GM21619 (cell line): ENCODE results near the gene APOD.
A peak's percentile ranks its signal among the peaks of the same experiment; 100 is the strongest.

Source experiments
- ATAC-seq: cut with Tn5 transposase; IDR thresholded peaks from one replicate; pipeline ENCODE4 v1.9.1; 2021; ENCODE audit not compliant: unreplicated experiment

The APOD gene

GRCh38 chr3:195587824-195588223 is 4.1 kb upstream of the APOD start:
- no peak for ATAC-seq

- ATAC-seq, result no peak
These were observed 3.7 kb upstream of the APOD start for GRCh38 chr3:195587406-195587805.

DNA sequence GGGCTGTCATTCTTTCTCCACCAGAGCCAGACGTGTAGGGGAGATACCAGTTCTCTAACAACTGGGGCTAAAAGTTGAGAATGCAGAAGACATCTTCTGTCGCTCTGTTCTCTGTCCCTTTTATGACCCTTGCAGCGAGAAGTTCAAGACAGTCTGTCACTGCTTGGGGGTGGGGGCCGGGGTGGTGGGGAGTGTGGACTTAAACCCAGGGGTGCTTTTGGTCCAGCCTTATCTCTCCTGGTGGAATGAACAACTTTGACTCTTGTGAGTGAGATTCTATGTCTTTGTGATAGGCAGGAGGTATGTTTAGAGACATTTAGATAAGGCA is 767 bp upstream of the APOD start:
- no peak for ATAC-seq

DNA sequence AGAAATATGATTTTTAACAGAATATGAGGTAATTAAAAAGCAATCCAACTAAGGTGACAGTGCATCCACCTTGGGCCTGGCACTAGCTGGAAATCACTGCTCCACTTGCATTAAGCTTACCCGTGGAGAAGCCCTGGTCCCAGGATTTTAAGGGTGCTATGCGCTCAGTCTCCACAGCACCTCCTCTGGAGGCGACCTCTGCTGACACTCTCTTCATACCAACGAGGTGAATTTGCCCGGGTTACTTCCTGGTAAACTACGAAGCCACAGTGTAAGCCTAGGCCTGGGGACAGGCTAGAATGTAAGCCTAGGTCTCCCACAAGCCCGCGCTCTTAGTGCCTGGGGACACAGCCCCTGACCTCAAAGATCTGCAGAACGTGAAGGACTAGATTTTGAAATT is 793 bp downstream of the APOD start:
- no peak for ATAC-seq

- no peak for ATAC-seq
These were observed 2.8 kb downstream of the APOD start for GRCh38 chr3:195580744-195581443.

GRCh38 chr3:195579281-195579680 is 4.5 kb downstream of the APOD start:
- ATAC-seq, result no peak

GRCh38 chr3:195578565-195578964 is 5.2 kb downstream of the APOD start:
- ATAC-seq, result no peak

DNA sequence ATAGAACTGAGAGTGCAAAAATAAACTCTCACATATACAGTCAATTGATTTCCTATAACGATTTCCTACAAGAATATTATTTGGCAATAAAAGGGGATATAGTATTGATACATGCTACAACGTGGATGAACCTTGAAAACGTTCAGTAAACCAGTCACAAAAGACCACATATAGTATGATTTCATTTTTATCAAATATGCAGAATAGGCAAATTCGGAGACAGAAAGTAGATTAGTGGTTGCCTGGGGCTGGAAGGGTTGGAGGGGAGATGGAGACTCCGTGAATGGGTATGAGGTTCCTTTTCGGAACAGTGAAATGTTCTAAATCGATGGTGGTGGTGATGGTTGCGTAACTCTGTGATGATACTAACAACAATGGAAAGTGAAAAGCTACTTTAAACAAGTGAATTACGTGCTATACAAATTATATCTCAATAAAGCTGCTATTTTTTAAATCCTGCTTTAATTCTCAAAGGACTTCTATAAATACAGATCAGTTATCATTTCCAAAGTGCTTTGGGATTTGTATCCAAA is 6.0 kb downstream of the APOD start:
- no peak for ATAC-seq

DNA sequence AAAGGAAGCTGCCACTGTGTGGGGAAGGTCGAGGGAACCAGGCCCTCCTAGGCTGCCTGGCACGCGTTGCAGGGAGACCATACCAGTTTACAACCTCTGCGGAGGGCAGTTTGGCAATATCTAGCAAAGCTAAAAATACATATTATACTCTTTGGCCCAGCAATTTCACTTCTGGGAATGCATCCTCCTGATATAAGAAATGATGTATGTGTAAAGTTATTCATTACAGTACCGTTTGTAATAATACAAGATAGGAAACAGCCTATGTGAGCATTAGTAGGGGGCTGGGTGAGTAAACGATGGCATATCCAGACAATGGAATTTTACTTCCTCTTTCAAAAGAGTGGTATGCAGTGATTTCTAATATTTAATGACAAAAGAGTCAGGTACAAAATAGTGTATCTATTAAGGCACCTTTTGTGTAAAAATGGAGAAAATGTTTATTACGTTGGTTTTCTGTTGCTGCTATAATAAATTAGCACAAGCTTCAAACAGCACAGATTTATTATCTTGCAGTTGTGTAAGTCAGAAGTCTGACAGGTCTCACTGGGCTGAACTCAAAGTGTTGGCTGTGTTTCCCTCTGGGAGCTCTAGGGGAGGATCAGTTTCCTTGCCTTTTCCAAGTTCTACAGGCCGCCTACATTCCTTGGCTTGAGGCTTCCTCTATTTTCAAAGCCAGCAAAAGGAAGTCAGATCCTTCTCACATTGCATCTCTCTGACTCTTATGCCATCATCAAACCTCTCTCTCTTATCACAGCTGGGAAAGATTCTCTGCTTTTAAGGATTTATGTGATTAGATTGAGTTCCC is 9.0 kb downstream of the APOD start:
- no peak for ATAC-seq

DNA sequence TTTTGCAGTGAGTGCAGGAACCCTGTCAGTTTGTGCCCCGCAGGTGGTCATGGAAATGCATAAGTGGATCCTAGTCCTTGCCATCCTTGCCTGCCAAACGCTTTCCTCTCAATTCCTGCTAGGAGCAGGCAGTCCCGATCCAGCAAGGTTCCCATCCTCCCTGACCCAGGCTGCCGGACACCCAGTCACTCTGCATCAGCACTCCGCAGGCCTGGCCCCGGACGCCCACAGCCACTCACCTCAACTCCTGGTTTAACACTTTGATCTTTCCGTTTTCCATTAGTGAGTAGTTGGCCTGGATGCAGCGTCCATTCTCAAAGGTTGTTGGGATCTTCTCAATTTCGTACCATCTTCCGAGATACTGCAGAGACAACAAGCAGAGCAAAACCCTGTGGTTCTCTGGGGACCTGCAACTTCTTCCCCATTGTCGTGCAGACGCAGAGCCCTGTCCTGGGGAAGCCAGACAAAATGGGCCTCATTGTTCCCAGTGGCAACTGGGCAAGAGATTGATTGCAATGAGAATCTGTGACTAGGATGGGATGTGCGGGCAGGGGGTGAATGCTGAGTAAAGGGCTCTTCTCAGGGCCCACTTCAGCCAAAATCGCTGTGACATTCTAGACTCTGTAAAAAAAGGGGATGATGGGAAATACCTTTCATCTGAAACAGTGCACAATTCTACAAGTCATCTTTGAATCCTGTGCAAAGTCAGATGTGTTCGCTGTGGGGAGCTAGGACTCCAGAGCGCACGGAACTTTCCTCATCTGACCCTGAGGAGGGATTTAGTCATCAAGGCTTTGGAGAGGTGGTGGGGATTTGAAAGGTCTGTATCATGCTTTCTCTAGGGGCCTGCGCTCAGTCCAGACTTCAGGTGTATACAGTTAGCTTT is 9.9 kb downstream of the APOD start:
- no peak for ATAC-seq

DNA sequence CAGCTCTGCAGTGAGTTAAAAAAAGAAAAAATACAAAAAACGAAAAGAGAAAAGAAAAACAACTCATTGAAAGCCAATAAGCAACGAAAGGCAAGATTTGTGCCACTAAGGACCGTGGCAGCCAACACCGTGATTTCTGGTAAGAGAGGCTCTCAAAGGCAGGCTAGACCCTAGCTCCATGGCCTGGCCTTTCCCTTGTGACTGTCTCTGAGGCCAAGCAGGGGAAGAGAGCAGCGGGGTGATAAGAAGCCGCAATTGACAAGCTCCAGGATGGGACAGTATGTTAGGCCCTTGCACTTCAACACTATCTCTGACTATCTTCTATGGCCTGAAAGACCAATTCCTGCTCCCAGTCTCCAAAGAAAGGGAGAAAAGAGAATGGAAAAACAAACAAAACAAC is 12.4 kb downstream of the APOD start:
- ATAC-seq, result no peak

DNA sequence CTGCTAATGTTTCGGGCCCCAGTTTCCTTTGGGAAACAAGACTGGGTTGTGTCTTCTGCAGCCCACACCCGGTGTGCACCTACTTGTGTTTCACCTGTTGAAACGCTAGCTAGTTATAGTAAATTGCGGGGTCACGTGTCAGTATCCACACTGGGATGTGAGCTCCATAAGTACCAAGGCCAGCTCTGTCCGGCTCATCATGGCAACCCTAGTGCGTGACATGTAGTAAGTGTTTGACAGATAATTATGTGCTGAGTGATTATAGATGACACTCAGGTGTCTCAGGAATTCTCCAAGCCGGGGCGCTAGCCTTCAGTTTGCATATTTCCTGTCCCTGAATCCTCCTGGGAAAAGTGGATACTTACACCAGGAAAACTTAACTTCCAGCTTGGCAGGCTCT is 12.8 kb downstream of the APOD start:
- no peak for ATAC-seq

GRCh38 chr3:195570344-195570743 is 13.4 kb downstream of the APOD start:
- ATAC-seq, result no peak

DNA sequence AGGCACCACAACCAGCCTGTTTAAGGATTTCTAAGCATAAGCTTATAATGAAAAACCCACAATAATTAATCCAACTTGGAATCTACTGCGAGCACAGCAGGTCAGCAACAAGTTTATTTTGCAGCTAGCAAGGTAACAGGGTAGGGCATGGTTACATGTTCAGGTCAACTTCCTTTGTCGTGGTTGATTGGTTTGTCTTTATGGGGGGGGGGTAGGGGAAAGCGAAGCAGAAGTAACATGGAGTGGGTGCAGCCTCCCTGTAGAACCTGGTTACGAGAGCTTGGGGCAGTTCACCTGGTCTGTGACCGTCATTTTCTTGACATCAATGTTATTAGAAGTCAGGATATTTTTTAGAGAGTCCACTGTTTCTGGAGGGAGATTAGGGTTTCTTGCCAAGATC is 15.1 kb downstream of the APOD start:
- ATAC-seq, result no peak

- ATAC-seq, result no peak
These were observed 16.9 kb downstream of the APOD start for GRCh38 chr3:195566797-195567196.

- ATAC-seq, result no peak
These were observed 18.0 kb downstream of the APOD start for GRCh38 chr3:195565716-195566115.

- no peak for ATAC-seq
These were observed 20.4 kb downstream of the APOD start for GRCh38 chr3:195563317-195563716.

DNA sequence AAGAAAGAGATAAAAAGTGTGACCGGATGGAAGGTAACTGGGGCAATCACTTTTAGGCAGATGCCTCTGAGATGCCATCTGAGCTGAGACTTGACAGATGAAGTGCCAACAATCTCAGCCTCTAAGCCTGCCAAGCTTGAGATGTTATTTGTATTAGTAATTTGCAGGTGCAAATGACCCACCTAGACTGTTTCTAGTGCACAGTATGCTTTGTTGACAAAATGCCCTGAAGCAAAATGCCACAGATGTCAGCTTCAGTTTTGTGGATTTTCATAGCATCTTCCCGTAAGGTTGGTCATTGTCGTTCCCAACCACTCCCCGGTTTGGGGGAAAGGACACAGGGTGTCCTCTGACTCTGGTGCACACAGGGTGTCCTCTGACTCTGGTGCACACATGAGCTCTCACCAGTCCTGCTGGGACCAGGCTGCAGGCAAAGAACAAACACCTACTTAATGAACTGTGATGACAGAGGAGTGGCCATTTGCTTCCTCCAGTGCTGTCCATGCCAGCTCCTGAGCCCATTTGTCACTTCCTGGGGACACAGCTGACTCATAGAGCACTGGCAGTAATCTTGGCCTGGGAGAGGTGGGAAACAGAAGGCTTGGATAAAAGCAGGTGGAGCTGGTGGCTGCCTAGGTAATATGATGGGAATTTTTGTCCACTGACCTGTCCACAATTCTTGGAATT is 23.9 kb downstream of the APOD start:
- ATAC-seq, result no peak

- ATAC-seq, result peak; percentile 48
These were observed 25.1 kb downstream of the APOD start for GRCh38 chr3:195558602-195559001.

GRCh38 chr3:195557322-195557721 is 26.4 kb downstream of the APOD start:
- ATAC-seq, result no peak

GRCh38 chr3:195556390-195556789 is 27.4 kb downstream of the APOD start:
- ATAC-seq, result no peak
